HG03432 (cell line): ENCODE data around the gene NEDD4L.
A peak's percentile ranks its signal among the peaks of the same experiment; 100 is the strongest.

ENCODE experiments used
- ATAC-seq: cut with Tn5 transposase; IDR thresholded peaks from one replicate; pipeline ENCODE4 v1.9.1; 2021; ENCODE audit warnings: mild to moderate bottlenecking, moderate library complexity; ENCODE audit not compliant: unreplicated experiment

Gene NEDD4L

GRCh38 chr18:58284699-58285448 lies 240.8 kb downstream of the NEDD4L start:
- no peak for ATAC-seq

- no peak for ATAC-seq
Observed at GRCh38 chr18:58285449-58286130, 241.6 kb downstream of the NEDD4L start.

GRCh38 chr18:58286632-58287352 lies 242.8 kb downstream of the NEDD4L start:
- ATAC-seq: no peak

- ATAC-seq: no peak
Observed at GRCh38 chr18:58287353-58288274, 243.6 kb downstream of the NEDD4L start.

GRCh38 chr18:58288921-58289797 lies 245.1 kb downstream of the NEDD4L start:
- ATAC-seq: peak; percentile 80

- no peak for ATAC-seq
Observed at GRCh38 chr18:58290116-58290695, 246.2 kb downstream of the NEDD4L start.

- no peak for ATAC-seq
Observed at GRCh38 chr18:58291131-58291530, 247.1 kb downstream of the NEDD4L start.

GRCh38 chr18:58292638-58293037 lies 248.6 kb downstream of the NEDD4L start:
- no peak for ATAC-seq

- ATAC-seq: no peak
Observed at GRCh38 chr18:58297198-58297597, 253.2 kb downstream of the NEDD4L start.

GRCh38 chr18:58298251-58299134 lies 254.5 kb downstream of the NEDD4L start:
- no peak for ATAC-seq

GRCh38 chr18:58299135-58299473 lies 255.1 kb downstream of the NEDD4L start:
- no peak for ATAC-seq

GRCh38 chr18:58299936-58300335 lies 255.9 kb downstream of the NEDD4L start:
- no peak for ATAC-seq

- ATAC-seq: no peak
Observed at GRCh38 chr18:58300867-58301266, 256.8 kb downstream of the NEDD4L start.

GRCh38 chr18:58302811-58303210 lies 258.8 kb downstream of the NEDD4L start:
- no peak for ATAC-seq

GRCh38 chr18:58303363-58303762 lies 259.3 kb downstream of the NEDD4L start:
- ATAC-seq: peak; percentile 89

GRCh38 chr18:58305792-58306191 lies 261.8 kb downstream of the NEDD4L start:
- no peak for ATAC-seq

GRCh38 chr18:58307441-58307840 lies 263.4 kb downstream of the NEDD4L start:
- ATAC-seq: no peak

GRCh38 chr18:58308463-58308862 lies 264.4 kb downstream of the NEDD4L start:
- ATAC-seq: no peak

- no peak for ATAC-seq
Observed at GRCh38 chr18:58309099-58309498, 265.1 kb downstream of the NEDD4L start.
